ENCODE data around the gene RSPH6A.
"Not testable (repeated sequence)": the region's sequence is repeated elsewhere in the genome, so short reads cannot be mapped to it uniquely, and the experiment has no call there.

The RSPH6A gene

GRCh38 chr19:45764475-45764874 is 50.6 kb downstream of the RSPH6A start:
- DNase-seq: no peak

GRCh38 chr19:45763691-45764294 is 51.3 kb downstream of the RSPH6A start:
- DNase-seq: no peak

GRCh38 chr19:45762870-45763631 is 52.1 kb downstream of the RSPH6A start:
- no peak for DNase-seq

GRCh38 chr19:45761714-45762113 is 53.4 kb downstream of the RSPH6A start:
- no peak for DNase-seq

- DNase-seq: no peak
Measured at GRCh38 chr19:45758921-45759320, 56.2 kb downstream of the RSPH6A start.

- no peak for DNase-seq
Measured at GRCh38 chr19:45757695-45758094, 57.4 kb downstream of the RSPH6A start.

- no peak for DNase-seq
Measured at GRCh38 chr19:45754323-45754722, 60.8 kb downstream of the RSPH6A start.

GRCh38 chr19:45753548-45753947 is 61.6 kb downstream of the RSPH6A start:
- peak; percentile 26 for DNase-seq

- DNase-seq: no peak
Measured at GRCh38 chr19:45752639-45753038, 62.5 kb downstream of the RSPH6A start.

- not testable (repeated sequence) for DNase-seq
Measured at GRCh38 chr19:45751483-45751882, 63.6 kb downstream of the RSPH6A start.

GRCh38 chr19:45747513-45747912 is 67.6 kb downstream of the RSPH6A start:
- no peak for DNase-seq

GRCh38 chr19:45746866-45747265 is 68.2 kb downstream of the RSPH6A start:
- DNase-seq: no peak
